HG03439 (cell line): ENCODE data around the gene TECTA.
"Not testable (repeated sequence)": the region's sequence is repeated elsewhere in the genome, so short reads cannot be mapped to it uniquely, and the experiment has no call there.

Source experiments
- ATAC-seq: cut with Tn5 transposase; IDR thresholded peaks from one replicate; pipeline ENCODE4 v1.9.1; 2021; ENCODE audit warnings: mild to moderate bottlenecking, moderate library complexity; ENCODE audit not compliant: unreplicated experiment

Gene TECTA

GRCh38 chr11:121089566-121089965, 11.5 kb upstream of the TECTA start:
- no peak for ATAC-seq

DNA sequence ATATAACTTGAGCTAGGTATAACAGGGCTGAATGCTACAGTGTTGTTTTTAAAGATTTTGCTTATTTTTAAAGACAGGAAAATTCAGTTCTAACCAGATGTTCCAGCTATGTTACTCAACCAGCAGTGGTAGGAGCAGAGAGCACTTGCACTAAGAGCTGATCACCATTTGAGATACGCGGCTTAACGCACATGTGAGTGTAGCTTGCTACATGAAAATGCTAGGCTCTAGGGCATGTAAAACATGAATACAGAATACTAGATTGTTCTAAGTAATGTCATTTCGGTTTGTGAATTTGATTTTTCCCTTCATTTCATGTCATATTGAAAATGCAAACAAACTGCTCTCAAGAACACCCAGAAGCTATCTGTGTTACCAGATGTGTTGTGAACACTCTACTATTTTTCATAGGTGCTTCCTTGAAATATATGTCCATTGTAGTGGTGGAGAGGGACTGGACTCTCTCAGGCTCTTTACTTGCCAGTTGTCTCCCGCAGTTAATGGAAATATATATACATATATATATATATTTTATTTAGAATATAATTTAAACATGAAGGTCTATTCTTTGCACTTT, 10.8 kb upstream of the TECTA start:
- no peak for ATAC-seq

GRCh38 chr11:121091492-121092152, 9.4 kb upstream of the TECTA start:
- no peak for ATAC-seq

GRCh38 chr11:121095561-121095960, 5.5 kb upstream of the TECTA start:
- no peak for ATAC-seq

DNA sequence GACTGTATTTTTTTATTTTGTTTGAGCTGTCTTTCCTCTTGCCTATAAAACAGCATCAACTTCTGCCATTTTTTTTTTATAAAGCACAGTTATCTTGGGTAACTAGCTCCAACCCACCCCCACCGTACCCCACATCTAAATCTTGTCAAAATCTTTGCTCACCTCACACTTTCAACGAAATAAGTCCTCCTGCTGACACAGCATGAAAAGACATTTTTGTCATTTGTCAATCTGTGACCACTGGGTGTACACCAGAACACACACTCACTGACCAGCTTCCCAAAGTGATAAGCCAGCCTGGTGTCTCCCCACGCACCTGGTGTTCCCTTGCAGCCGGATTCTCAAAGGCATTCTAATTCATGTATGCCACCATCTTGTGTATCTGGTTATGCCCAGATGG, 1.7 kb upstream of the TECTA start:
- ATAC-seq: no peak

DNA sequence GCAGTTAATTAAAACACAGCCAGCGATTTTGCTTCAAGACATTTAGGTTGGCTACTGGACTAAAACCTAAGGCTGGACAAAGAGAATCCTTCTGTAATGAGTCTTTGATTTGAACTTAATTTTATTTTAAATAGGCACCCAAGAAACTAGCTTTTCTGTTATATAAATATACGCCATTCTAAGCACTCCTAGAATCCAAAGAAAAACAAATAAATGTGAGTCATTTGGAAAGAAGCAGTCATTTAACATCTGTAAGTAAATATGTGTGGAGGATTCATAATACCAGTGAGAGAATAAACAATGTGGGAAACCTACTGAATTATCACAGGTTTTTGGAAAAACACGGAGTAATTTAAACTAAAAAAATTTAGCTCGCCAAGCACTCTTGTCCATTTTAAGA, 1.2 kb upstream of the TECTA start:
- ATAC-seq: no peak

DNA sequence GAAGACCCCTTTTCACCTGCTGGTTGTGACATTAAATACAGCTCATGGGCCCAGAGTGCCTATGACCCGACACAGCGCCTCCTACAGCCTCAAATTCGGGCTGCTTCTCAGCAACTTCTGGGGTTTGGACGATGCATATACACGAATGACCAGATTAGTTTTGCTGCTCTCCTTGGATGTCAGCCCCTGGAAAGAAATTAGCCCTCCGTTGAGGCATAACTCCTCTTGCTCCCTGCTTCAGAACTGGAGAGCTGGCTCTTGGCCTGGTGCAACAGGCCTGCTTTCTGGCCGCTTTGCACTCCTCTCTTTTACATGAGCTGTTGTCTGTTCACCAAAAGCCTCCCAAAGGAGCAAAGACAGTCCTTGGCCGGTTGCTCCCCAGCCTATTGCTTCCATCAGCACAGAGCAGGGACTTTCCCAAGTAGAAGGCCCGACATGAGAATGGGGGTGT, 3.3 kb downstream of the TECTA start:
- ATAC-seq: no peak

DNA sequence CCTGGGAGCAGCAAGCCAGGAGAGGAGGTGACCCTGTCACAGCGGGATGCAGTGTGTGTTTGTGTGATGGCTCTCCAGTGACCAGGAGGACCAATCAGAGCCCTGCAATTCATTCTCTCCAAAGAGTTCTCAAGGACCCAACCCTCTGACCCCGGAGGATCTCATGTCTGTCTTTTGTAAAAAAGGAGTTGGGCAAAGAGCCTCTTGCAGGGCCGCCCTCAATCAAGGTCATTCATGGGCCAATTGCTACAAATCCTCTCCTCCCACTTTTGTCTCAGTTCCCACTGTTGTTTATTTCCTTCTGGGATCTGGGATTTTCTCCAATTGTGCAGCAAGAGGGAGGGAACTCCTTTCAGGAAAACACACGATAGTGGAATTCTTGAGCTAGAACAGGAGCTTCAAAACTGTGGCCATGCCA, 4.0 kb downstream of the TECTA start:
- no peak for ATAC-seq

DNA sequence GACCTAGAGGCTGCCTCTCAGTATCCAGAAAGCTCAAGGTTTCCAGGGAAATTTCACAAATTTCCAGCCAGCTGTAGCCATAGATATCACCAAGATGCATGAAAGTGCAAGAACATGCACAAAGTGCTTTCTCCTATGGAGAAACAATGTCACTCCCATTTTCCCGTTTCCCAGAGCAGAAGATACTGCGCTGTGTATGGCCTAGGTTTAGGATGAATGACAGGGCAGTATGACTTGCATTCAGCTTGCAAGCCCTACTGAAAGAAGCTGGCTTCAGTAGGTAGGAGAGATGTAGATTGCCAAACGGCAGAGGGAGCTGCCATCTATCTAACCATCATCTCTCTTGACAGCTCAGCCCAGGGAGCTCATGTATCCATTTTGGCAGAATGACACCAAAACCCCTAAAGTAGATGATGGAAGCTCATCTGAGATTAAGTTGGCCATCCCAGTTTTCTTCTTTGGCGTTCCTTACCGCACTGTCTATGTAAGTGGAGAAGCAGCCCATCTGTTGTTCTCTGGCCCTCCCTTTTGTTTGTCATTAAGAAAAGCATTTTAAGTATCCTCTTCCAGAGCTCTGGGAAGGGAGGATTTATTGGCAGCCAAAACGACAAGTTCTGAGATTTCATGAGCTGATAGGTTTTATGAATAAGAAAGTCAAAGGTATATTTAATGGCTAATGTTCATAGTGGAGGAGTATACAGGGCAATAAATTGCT, 4.6 kb downstream of the TECTA start:
- ATAC-seq: no peak

- ATAC-seq: no peak
These were observed 5.8 kb downstream of the TECTA start for GRCh38 chr11:121106812-121107211.

- ATAC-seq: no peak
These were observed 7.4 kb downstream of the TECTA start for GRCh38 chr11:121108413-121108812.

GRCh38 chr11:121109471-121109870, 8.4 kb downstream of the TECTA start:
- ATAC-seq: no peak

- ATAC-seq: no peak
These were observed 9.0 kb downstream of the TECTA start for GRCh38 chr11:121109916-121110586.

- no peak for ATAC-seq
These were observed 10.1 kb downstream of the TECTA start for GRCh38 chr11:121110871-121111724.

DNA sequence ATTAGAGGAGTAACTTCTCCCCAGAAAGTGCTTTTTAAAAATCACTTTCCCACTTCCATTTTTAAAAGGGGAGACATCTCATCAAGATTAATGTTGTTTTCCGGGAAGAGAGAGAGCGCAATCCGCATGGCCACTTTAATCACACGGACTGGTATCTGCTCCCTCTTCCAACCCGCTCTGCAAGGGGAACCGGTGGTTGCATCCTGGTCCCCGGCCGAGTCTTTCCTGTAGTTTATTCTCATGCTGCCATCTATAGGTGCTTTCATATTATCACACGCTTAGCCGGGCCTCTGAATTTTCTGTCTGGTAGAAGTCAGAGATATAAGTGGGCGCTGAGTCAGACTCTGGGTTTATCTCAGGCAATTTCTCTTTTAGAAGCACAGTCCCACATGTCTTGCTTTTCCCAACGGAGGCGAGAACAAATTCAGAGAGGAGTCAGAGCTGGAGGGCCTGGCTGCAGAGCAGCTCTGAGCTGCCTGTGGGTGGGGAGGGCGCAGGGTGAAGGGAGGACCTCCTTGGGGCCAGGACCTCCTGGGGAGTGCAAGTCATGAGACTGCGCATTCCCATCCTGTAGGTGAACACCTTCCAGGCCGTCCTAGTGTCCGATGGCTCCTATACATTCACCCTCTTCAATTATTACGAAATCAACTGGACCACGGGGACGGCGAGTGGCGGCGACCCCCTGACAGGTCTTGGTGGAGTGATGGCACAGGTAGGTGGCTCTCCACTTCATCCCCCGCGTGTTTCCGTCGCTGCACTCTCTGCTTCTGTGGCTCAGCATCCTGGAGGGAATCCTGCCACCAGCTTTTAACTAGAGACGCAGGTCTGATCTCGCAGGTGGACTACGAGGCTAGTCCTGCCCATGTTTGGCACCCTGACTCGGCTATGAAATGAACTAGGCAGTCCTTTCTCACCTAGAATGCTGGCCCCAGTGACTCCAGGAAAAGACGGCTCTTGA, 11.7 kb downstream of the TECTA start:
- ATAC-seq: no peak

- no peak for ATAC-seq
These were observed 12.6 kb downstream of the TECTA start for GRCh38 chr11:121113611-121114010.

DNA sequence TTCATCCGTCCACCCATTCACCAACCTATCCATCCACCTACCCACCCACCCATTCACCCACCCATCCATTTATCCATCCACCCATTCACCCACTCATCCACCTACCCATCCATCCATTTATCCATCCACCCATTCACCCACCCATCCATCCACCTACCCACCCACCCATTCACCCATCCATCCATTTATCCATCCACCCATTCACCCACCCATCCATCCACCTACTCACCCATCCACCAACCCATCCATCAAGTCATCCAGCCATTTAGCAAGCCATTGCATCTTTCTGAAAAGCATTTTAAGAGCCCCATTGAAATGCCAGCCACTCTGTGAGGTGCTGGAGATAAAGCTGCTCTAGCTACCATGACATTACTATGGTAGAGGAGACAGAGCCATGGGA, 14.0 kb downstream of the TECTA start:
- ATAC-seq: not testable (repeated sequence)

- ATAC-seq: no peak
These were observed 16.7 kb downstream of the TECTA start for GRCh38 chr11:121117788-121118187.

DNA sequence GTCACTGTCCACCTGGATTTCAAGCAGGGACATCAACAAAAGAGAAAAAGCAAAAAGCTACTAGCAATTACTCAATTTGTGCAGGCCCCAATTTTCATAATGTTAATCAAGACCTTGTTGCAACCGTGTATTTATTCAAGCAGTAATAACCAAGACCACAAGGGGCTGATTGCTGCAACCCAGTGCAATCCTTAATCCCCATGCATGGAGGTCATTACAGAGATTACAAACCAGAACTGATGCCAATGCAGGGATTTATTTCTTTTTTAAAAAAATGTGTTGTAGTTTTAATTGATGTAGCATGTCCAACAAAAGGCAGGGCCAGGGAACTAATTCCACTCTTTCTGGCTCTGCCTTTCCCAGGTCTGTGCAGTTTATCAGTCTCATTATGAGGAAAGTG, 18.4 kb downstream of the TECTA start:
- no peak for ATAC-seq

- no peak for ATAC-seq
These were observed 21.3 kb downstream of the TECTA start for GRCh38 chr11:121122328-121122727.
